Fibroblast of the conjunctiva (primary cell): ENCODE measurements around the gene CAPN13.

Experiments
- DNase-seq: peaks from one replicate; pipeline ENCODE4 v3.0.0-alpha.2; 2010; ENCODE audit warnings: low read depth

The CAPN13 gene

GRCh38 chr2:30764021-30764800, 43.0 kb downstream of the CAPN13 start:
- no peak for DNase-seq

GRCh38 chr2:30763151-30763660, 44.0 kb downstream of the CAPN13 start:
- DNase-seq: no peak

GRCh38 chr2:30761226-30761625, 46.0 kb downstream of the CAPN13 start:
- DNase-seq: no peak

- no peak for DNase-seq
Measured at GRCh38 chr2:30759481-30759880, 47.8 kb downstream of the CAPN13 start.

GRCh38 chr2:30758191-30758651, 49.0 kb downstream of the CAPN13 start:
- no peak for DNase-seq

- no peak for DNase-seq
Measured at GRCh38 chr2:30757749-30758148, 49.5 kb downstream of the CAPN13 start.

GRCh38 chr2:30756971-30757370, 50.3 kb downstream of the CAPN13 start:
- DNase-seq: no peak

GRCh38 chr2:30756051-30756719, 51.1 kb downstream of the CAPN13 start:
- no peak for DNase-seq

GRCh38 chr2:30753630-30754029, 53.6 kb downstream of the CAPN13 start:
- no peak for DNase-seq

GRCh38 chr2:30752811-30753210, 54.4 kb downstream of the CAPN13 start:
- DNase-seq: no peak

GRCh38 chr2:30747206-30747605, 60.0 kb downstream of the CAPN13 start:
- DNase-seq: no peak

- DNase-seq: no peak
Measured at GRCh38 chr2:30744823-30745222, 62.4 kb downstream of the CAPN13 start.

GRCh38 chr2:30741576-30741975, 65.7 kb downstream of the CAPN13 start:
- no peak for DNase-seq

GRCh38 chr2:30738141-30738911, 68.9 kb downstream of the CAPN13 start:
- DNase-seq: no peak

GRCh38 chr2:30737326-30737610, 70.0 kb downstream of the CAPN13 start:
- DNase-seq: no peak

GRCh38 chr2:30736461-30737325, 70.6 kb downstream of the CAPN13 start:
- no peak for DNase-seq

GRCh38 chr2:30733876-30734520, 73.2 kb downstream of the CAPN13 start:
- no peak for DNase-seq

- no peak for DNase-seq
Measured at GRCh38 chr2:30732876-30733275, 74.4 kb downstream of the CAPN13 start.

- no peak for DNase-seq
Measured at GRCh38 chr2:30732376-30732775, 74.9 kb downstream of the CAPN13 start.

GRCh38 chr2:30731706-30732105, 75.5 kb downstream of the CAPN13 start:
- DNase-seq: no peak
